ENCODE data around the gene TRAPPC11.

Gene TRAPPC11

DNA sequence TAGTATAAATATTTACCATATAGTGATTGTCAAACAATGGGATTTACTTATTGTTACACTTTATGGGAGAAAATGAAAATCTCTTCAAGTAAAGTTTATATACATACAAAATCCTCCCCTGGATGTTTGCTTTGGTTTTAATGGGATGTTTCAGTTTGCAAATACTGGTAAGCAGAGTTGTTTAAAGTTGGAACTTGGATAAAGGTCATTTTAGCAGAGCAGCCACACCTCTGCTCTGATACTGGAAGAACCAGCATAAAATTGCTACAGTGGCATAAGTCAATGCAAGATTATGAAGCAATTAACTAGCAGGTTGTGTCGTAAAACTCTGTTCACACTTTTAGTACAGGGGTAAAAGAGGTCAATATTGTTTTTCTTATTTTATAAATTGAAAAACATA is 101.2 kb downstream of the TRAPPC11 start:
- DNase-seq: no peak

Data from effector CD4-positive, alpha-beta T cell (primary cell).